Measurements from ENCODE around the gene NOL7. TPM values are rescaled to one million over a fixed set of nuclear protein-coding genes. Genes with fewer than 3 reads are reported as not detected.

NOL7 gene
- 26.9 TPM for total RNA-seq

DNA sequence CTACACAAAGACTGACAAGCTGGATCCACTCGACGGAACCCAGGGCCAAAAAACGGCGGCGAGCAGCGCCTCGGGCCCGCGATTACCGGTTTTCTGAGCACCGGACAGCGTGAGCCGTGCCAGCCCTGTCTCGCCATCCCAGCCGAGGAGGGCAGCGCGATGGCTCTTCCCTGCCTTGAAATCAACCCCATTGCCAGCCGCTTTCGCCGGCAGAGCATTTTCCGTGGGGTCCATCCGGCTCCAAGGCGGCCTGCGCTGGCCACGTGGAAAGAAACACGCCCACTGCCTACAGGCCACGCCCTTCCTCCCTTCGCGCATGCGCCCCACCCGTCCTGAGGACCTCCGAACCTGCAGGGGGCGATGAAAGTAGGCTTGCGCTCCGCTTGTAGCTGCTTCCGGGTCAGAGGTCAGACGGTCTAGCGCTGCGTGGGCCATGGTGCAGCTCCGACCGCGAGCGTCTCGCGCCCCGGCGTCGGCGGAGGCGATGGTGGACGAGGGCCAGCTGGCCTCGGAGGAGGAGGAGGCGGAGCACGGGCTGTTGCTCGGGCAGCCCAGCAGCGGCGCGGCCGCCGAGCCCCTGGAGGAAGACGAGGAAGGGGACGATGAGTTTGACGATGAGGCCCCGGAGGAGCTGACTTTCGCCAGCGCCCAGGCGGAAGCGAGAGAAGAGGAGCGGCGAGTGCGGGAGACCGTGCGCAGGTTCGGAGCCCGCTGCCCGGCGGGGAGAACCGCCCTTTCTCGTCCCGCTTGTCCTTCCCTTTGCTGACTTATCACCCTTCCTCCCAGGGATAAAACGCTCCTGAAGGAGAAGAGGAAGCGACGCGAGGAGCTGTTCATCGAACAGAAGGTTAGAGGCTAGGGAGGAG, at the start of gene NOL7:
Gene NOL7, plus strand, starts transcription at position 410 of the 866 bp plus-strand sequence. Its CDS starts 24 bp downstream, at position 434.
- peak; percentile 97 to 98 (median 98) for DNase-seq (ENCODE audit: low read depth in 2 of 3, low spot score in 2 of 3)

- DNase-seq (ENCODE audit: low read depth in 2 of 3, low spot score in 2 of 3): no peak
These were observed 49.2 kb upstream of the NOL7 start for GRCh38 chr6:13565921-13566320.

- no peak for DNase-seq (ENCODE audit: low read depth in 2 of 3, low spot score in 2 of 3)
These were observed 48.6 kb upstream of the NOL7 start for GRCh38 chr6:13566500-13566899.

- no peak for DNase-seq (ENCODE audit: low read depth in 2 of 3, low spot score in 2 of 3)
These were observed 46.2 kb upstream of the NOL7 start for GRCh38 chr6:13568970-13569369.

DNA sequence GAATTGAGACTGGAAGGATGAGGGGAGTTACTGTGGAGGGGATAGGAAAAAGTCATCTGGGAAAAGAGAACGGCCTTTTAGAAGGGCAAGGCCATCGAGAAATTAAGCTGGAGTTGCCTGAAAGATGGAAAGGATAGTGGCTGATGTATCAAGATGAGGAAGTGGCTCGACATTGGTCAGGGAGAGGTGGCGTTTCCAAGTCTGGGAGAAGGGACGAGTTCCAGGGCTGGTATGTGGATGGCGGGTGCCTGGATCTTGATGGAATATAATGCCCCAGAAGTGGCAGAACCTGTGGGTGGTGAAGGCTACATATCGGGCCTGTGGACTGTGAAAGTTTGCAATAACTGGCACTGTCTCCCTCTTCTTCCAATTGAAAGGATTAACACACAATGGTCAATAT, 42.9 kb upstream of the NOL7 start:
- no peak for DNase-seq (ENCODE audit: low read depth in 2 of 3, low spot score in 2 of 3)

DNA sequence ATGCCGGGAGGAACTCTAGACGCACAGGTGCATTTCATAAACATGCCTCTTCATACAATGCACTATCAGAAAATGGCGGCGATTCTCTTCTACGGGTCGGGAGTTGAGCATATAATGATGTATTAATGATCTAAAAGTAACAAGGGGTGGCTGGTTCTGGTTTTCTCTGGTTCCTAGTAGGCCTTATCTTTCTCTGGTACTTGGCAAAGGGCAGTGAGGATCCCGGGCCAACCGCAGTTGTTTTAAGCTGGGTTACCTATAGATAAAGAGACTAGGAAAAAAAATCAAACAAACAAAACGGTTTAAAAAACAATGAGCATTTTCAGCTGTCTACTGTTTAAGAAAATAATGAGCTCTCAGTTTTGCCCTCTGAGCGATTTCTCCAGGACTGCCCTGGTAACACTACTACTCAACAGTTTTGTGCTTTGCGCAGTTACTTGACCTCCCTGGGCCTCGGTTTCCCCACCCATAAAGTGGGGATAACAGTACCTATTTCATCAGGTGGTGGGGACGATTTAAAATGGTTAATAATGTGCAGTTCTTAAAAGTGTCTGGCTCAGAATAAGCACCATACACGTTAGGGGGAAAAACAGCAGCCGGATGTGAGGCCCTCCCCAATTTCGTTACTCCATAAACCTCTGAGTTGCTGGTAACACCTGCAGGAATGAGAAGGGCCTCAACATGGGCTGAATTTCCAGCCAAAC, 42.0 kb upstream of the NOL7 start:
- DNase-seq (ENCODE audit: low read depth in 2 of 3, low spot score in 2 of 3): no peak

- DNase-seq (ENCODE audit: low read depth in 2 of 3, low spot score in 2 of 3): peak in 1 of 3 donors; percentile 53
These were observed 41.4 kb upstream of the NOL7 start for GRCh38 chr6:13573669-13574110.

GRCh38 chr6:13574149-13574570, 41.0 kb upstream of the NOL7 start:
- DNase-seq (ENCODE audit: low read depth in 2 of 3, low spot score in 2 of 3): peak; percentile 94 to 97 (median 97)

- DNase-seq (ENCODE audit: low read depth in 2 of 3, low spot score in 2 of 3): peak; percentile 66 to 86 (median 85)
These were observed 40.4 kb upstream of the NOL7 start, which contains the start of gene SIRT5 for GRCh38 chr6:13574571-13575376. TSS of gene SIRT5 (plus strand) at chr6:13574601. CDS start at chr6:13584111, 9,510 bp downstream.

- DNase-seq (ENCODE audit: low read depth in 2 of 3, low spot score in 2 of 3): peak in 1 of 3 donors; percentile 82
These were observed 39.8 kb upstream of the NOL7 start for GRCh38 chr6:13575377-13575775.

GRCh38 chr6:13576017-13576416, 39.1 kb upstream of the NOL7 start:
- no peak for DNase-seq (ENCODE audit: low read depth in 2 of 3, low spot score in 2 of 3)

- no peak for DNase-seq (ENCODE audit: low read depth in 2 of 3, low spot score in 2 of 3)
These were observed 37.2 kb upstream of the NOL7 start for GRCh38 chr6:13577926-13578325.

GRCh38 chr6:13579911-13580310, 35.2 kb upstream of the NOL7 start:
- no peak for DNase-seq (ENCODE audit: low read depth in 2 of 3, low spot score in 2 of 3)

- no peak for DNase-seq (ENCODE audit: low read depth in 2 of 3, low spot score in 2 of 3)
These were observed 33.4 kb upstream of the NOL7 start for GRCh38 chr6:13581700-13582229.

DNA sequence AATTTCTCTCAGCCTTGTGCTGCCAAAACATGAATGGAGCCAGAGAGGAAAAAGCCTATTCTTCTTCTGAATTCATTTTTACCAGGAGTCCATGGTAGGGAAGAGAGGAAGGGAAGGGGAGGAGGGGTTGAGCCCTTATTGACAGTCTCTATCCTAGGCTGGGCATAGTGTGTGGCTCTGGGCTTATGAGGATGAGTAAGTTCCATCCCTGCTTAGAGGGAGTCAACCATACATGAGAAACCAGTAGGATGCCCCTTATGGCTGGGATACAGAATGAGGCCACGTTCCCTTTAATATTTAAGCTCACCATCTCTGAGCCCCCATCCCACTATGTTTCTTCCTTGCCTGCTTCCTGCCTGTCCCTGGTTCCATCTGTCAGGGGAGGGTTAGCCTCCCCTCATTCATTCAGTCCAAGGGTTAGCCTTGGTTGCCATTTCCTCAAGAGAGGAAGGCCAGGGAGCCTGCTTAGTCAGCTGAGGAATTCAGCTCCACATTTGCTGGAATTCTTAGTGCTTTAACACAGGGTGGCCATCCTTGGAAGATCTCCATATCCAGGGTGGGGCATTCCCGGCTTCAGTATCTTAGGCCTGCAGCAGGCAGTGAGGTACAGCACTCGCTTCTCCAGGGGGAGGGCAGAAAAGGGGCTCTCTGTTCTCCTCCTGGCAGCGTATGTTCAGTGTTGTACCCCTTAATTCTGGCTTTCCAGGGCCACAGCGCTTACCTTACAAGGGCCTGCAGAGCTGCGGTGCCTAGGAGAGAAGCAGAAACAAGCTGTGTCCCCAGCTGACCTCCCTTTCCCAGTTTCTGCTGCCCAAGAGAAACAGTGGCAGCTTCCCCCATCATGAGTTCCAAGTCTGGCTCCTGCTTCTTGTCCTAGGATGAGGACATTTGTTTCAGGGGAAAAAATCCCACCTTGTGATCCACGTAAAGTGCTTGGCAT, 28.3 kb upstream of the NOL7 start:
- no peak for DNase-seq (ENCODE audit: low read depth in 2 of 3, low spot score in 2 of 3)

DNA sequence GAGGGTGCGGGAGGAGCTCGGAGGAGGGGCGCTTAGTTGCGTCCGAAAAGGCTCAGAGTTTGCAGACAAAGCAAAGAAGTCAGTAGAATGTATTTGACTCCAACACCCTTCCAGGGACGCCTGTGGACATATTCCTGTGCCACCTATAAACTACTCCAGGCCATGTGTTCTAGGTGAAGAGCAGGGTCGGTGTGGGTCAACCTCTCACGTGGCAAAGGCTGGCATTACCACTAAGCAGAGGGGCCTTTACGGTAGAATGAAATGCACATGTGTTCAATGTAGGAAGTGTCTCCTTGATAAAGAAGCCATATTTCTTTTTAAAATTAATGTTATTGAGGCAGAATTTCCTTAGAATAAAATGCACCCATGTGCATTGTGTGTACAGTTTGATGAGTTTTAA, 25.3 kb upstream of the NOL7 start:
- DNase-seq (ENCODE audit: low read depth in 2 of 3, low spot score in 2 of 3): no peak

DNA sequence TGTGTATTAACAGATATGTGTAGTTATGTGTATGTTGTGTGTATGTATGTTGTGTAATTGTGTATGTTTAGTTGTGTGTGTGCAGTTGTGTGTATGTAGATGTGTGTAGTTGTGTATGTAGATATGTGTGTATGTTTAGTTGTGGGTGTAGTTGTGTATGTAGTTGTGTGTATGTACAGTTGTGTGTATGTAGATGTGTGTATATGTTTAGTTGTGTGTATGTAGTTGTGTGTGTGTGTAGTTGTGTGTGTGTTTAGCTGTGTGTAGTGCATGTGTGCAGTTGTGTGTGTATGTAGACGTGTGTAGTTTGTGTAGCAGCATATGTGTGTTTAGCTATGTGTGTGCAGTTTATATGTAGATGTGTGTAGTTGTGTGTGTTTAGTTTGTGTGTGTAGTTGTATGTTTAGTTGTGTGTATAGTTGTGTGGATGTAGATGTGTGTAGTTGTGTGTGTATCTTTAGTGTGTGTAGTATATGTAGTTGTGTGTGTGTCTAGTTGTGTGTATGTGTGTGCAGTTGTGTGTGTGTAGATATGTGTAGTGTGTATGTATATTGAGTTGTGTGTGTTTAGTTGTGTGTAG, 24.5 kb upstream of the NOL7 start:
- no peak for DNase-seq (ENCODE audit: low read depth in 2 of 3, low spot score in 2 of 3)

GRCh38 chr6:13591205-13591921, 23.8 kb upstream of the NOL7 start:
- no peak for DNase-seq (ENCODE audit: low read depth in 2 of 3, low spot score in 2 of 3)
